GM12874 (cell line): Measurements from ENCODE around the gene VSTM2B.

Source experiments
- CTCF ChIP-seq: IDR thresholded peaks from 2 replicates; pipeline ENCODE4 v1.5.1; 2011; ENCODE audit warnings: low read depth, mild to moderate bottlenecking, control low read depth, low read length, moderate library complexity; ENCODE audit not compliant: insufficient read depth

VSTM2B gene

GRCh38 chr19:29489172-29489951, 36.4 kb upstream of the VSTM2B start:
- no peak for TF ChIP-seq CTCF

- TF ChIP-seq CTCF, result no peak
Measured at GRCh38 chr19:29491491-29491890, 34.3 kb upstream of the VSTM2B start.

- no peak for TF ChIP-seq CTCF
Measured at GRCh38 chr19:29491995-29492577, 33.7 kb upstream of the VSTM2B start.

GRCh38 chr19:29492769-29493168, 33.0 kb upstream of the VSTM2B start:
- no peak for TF ChIP-seq CTCF

- TF ChIP-seq CTCF, result no peak
Measured at GRCh38 chr19:29495091-29495490, 30.7 kb upstream of the VSTM2B start.

GRCh38 chr19:29495901-29496441, 29.8 kb upstream of the VSTM2B start:
- TF ChIP-seq CTCF, result no peak

- TF ChIP-seq CTCF, result no peak
Measured at GRCh38 chr19:29497241-29497640, 28.6 kb upstream of the VSTM2B start.
